GM12892 (cell line): Measurements from ENCODE around the gene SLC39A11.

ENCODE experiments used
- DNase-seq: peaks from one replicate; pipeline ENCODE4 v3.0.0; 2011; ENCODE audit not compliant: insufficient read length
- FAIRE-seq: peaks from 2 replicates; lab custom pipeline; 2011; peaks lifted over from hg19 to GRCh38; lab: Jason Lieb, UNC
- POLR2A ChIP-seq: IDR thresholded peaks from 2 replicates; pipeline ENCODE4 v1.6.1; 2011; ENCODE audit warnings: low read depth, low read length, control low read depth
- POLR2AphosphoS5 ChIP-seq: IDR thresholded peaks from 2 replicates; pipeline ENCODE4 v1.6.1; 2011; ENCODE audit warnings: low read depth, low read length, control low read depth
- TAF1 ChIP-seq: IDR thresholded peaks from 2 replicates; pipeline ENCODE4 v1.6.1; 2011; ENCODE audit warnings: low read depth, mild to moderate bottlenecking, control low read depth, low read length, borderline replicate concordance

Gene SLC39A11

GRCh38 chr17:72725433-72726068, 366.9 kb downstream of the SLC39A11 start:
- FAIRE-seq (peak; percentile 77), DNase-seq (no peak)
- TF ChIP-seq POLR2A: no peak
- TF ChIP-seq TAF1: no peak

GRCh38 chr17:72724267-72724666, 368.2 kb downstream of the SLC39A11 start:
- DNase-seq: no peak
- no peak for FAIRE-seq
- TF ChIP-seq POLR2AphosphoS5: no peak
- TF ChIP-seq POLR2A: no peak
- TF ChIP-seq TAF1: no peak

- DNase-seq (no peak), FAIRE-seq (no peak)
- TF ChIP-seq TAF1 (no peak), POLR2AphosphoS5 (no peak), POLR2A (no peak)
Observed at GRCh38 chr17:72723711-72724110, 368.8 kb downstream of the SLC39A11 start.

GRCh38 chr17:72720494-72720825, 372.0 kb downstream of the SLC39A11 start:
- TF ChIP-seq POLR2A (no peak), POLR2AphosphoS5 (no peak), TAF1 (no peak)
- FAIRE-seq (no peak), DNase-seq (no peak)

GRCh38 chr17:72719578-72720493, 372.7 kb downstream of the SLC39A11 start:
- DNase-seq (no peak), FAIRE-seq (no peak)
- TF ChIP-seq POLR2AphosphoS5 (no peak), TAF1 (no peak), POLR2A (no peak)

GRCh38 chr17:72719206-72719577, 373.3 kb downstream of the SLC39A11 start:
- DNase-seq (no peak), FAIRE-seq (no peak)
- TF ChIP-seq POLR2AphosphoS5 (no peak), POLR2A (no peak), TAF1 (no peak)

- DNase-seq (no peak), FAIRE-seq (no peak)
- TF ChIP-seq POLR2AphosphoS5 (no peak), TAF1 (no peak)
Observed at GRCh38 chr17:72717676-72718075, 374.8 kb downstream of the SLC39A11 start.

GRCh38 chr17:72717276-72717675, 375.2 kb downstream of the SLC39A11 start:
- FAIRE-seq (no peak), DNase-seq (no peak)
- no peak for TF ChIP-seq POLR2A
- TF ChIP-seq POLR2AphosphoS5: no peak
- no peak for TF ChIP-seq TAF1

GRCh38 chr17:72715906-72716572, 376.4 kb downstream of the SLC39A11 start:
- FAIRE-seq (no peak), DNase-seq (no peak)
- TF ChIP-seq POLR2AphosphoS5 (no peak), TAF1 (no peak), POLR2A (no peak)

- DNase-seq (no peak), FAIRE-seq (no peak)
- TF ChIP-seq POLR2AphosphoS5: no peak
- no peak for TF ChIP-seq TAF1
- TF ChIP-seq POLR2A: no peak
Observed at GRCh38 chr17:72714357-72714966, 378.0 kb downstream of the SLC39A11 start.

- no peak for TF ChIP-seq TAF1
- TF ChIP-seq POLR2AphosphoS5: no peak
- no peak for TF ChIP-seq POLR2A
- FAIRE-seq (no peak), DNase-seq (no peak)
Observed at GRCh38 chr17:72713701-72714100, 378.8 kb downstream of the SLC39A11 start.
